SJCRH30 (cell line): ENCODE data around the gene MED27. TPM values are rescaled to one million over a fixed set of nuclear protein-coding genes. Genes with fewer than 3 reads are reported as not detected.
A peak's percentile ranks its signal among the peaks of the same experiment; 100 is the strongest.

Source experiments
- DNase-seq, 2 experiments: peaks; one replicate each; pipeline ENCODE4 v3.0.0-alpha.2; 2015 to 2020
- H3K27ac ChIP-seq: fragments of 250-450 bp; sonication (Bioruptor Pico); 2 replicates; pipeline ENCODE4 v1.5.1; 2020; ENCODE audit warnings: mild to moderate bottlenecking, moderate library complexity
- H3K27me3 ChIP-seq: fragments of 250-450 bp; sonication (Bioruptor Pico); 2 replicates; pipeline ENCODE4 v1.5.1; 2020; ENCODE audit warnings: mild to moderate bottlenecking, moderate library complexity
- H3K36me3 ChIP-seq: fragments of 250-450 bp; sonication (Bioruptor Pico); 2 replicates; pipeline ENCODE4 v1.5.1; 2020; ENCODE audit warnings: mild to moderate bottlenecking, moderate library complexity
- H3K4me1 ChIP-seq: fragments of 250-450 bp; sonication (Bioruptor Pico); 2 replicates; pipeline ENCODE4 v1.5.1; 2020; ENCODE audit warnings: mild to moderate bottlenecking, moderate library complexity
- H3K4me3 ChIP-seq: fragments of 250-450 bp; sonication (Bioruptor Pico); 2 replicates; pipeline ENCODE4 v1.5.1; 2020; ENCODE audit warnings: mild to moderate bottlenecking, moderate library complexity
- H3K9me3 ChIP-seq: fragments of 250-450 bp; sonication (Bioruptor Pico); replicated peaks from 2 replicates; pipeline ENCODE4 v1.5.1; 2020; ENCODE audit warnings: mild to moderate bottlenecking, moderate library complexity
- total RNA-seq: library from RNA; depleted of rRNA; stranded (reverse); fragments of >200 nt; shearing (Covaris generic); gene quantifications from 2 replicates; pipeline ENCODE4 v1.2.3, GENCODE V29; 2014

Gene MED27
- total RNA-seq, 1 experiment from 2014 or later: 50.7 TPM

DNA sequence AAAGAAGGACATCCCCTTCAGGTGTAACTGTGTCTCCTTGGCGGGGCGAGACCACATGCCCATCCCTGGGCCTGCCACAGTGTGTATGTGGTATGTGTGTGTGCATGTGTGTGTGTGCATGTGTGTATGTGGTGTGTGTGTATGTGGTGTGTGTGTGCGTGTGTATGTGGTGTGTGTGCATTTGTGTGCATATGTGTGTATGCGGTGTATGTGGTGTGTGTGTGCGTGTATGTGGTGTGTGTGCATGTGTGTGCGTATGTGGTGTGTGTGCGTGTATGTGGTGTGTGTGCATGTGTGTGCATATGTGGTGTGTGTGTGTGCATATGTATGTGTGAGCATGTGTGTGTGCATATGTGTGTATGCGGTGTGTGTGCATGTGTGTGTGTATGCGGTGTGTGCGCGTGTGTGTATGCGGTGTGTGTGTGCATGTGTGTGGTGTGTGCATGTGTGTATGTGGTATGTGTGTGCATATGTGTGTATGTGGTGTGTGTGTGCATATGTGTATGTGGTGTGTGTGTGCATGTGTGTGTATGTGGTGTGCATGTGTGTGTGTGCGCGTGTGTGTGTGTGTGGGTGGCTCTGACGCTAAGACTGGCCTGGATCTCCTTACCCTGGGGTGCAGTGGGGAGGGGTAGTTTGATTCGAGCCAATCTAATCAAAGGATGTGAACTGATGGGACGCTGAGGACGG, 231.9 kb downstream of the MED27 start:
- Histone ChIP-seq H3K36me3 (no peaks in the 10 kb centered on the region), H3K27ac (no peak overlapping the region), H3K4me1 (peaks cover 14% of the 10 kb centered on the region), H3K9me3 (no peaks in the 10 kb centered on the region), H3K4me3 (no peak overlapping the region), H3K27me3 (no peaks in the 10 kb centered on the region)
- no peak for DNase-seq

DNA sequence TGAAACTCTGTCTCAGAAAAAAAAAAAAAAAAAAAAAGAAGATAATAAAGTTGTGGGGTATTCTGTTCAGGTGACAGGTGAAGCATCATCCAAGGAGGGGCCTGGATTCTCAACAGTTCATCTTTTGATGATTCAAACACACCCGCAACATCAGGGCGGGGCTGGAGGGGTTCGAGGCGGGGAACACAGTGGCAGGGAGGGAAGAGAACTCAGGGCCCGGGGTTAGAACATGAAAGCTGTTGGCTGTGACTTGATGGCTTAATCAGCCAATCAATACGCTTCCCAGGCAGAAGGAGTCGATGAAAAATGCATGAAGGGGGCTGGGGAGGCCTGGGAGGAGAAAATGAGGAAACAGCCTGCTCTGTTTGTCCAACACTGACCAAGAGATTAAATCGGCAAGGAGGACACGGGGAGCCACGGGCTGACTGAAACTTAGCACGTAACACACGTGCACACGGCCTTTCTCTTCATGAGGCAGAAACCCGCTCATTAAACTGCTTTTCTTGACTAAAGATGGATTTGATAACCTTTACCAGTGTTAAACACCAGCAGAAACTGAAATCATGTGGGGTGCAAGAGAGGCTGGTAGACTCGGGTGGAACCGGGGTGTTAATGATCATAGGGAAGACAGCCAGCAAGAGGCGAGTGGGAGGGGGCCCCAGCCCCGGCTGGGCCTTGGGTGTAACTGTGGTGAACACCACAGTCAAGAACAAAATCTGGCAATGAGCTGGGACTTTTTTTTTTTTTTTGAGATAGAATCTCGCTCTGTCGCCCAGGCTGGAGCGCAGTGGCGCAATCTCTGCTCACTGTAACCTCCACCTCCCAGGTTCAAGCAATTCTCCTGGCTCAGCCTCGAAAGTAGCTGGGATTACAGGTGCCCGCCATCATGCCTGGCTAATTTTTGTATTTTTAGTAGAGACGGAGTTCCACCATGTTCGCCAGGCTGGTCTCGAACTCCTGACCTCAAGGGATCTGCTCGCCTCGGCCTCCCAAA, 234.1 kb downstream of the MED27 start:
- no peak for DNase-seq
- H3K27me3 ChIP-seq: no peaks in the 10 kb centered on the region
- peaks cover under 1% of the 10 kb centered on the region; the same call in 1 of the 2 replicates for H3K4me1 ChIP-seq
- no peaks in the 10 kb centered on the region for H3K36me3 ChIP-seq
- no peak overlapping the region for H3K4me3 ChIP-seq
- H3K27ac ChIP-seq: no peak overlapping the region
- no peaks in the 10 kb centered on the region for H3K9me3 ChIP-seq

- Histone ChIP-seq H3K4me3 (no peak overlapping the region), H3K36me3 (no peaks in the 10 kb centered on the region), H3K9me3 (no peaks in the 10 kb centered on the region), H3K27me3 (no peaks in the 10 kb centered on the region), H3K27ac (no peak overlapping the region), H3K4me1 (peaks cover 8% of the 10 kb centered on the region; the same call in 1 of the 2 replicates)
- no peak for DNase-seq
Observed at GRCh38 chr9:131844745-131845118, 234.9 kb downstream of the MED27 start.

DNA sequence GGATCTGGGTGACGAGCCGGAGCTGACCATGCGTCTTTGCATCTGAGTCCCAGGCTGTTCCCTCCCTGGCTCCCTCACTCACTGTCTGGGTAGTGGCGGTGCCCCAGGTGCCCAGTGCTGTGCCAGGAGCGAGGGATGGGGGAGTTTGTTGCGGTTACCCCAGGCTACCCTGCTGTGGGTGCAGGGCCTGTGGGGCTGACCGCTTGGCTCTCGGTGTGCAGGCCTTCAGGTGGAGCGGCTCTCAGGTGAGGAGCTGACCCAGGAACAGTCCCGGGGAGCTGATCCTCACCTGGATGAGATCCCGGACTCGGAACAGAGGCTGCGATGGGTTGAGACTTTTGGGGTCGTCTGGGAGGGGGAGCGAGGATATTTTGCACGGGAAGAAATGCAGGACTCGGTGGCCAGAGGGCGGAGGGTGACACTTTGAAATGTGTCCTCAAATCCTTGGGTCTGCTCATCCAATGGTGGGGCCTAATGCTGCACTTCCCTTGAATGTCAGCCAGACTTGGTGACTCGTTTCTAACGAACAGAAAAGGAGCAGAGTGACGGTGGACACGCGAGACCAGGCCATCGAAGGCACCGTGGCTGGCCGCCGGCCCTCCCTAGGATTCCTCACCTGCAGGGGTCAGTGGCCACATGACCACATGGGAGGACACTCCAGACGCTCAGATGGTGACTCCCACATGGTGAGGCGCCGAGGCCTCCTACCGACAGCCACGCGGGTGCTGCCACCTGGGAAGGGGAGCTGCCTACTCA, 235.5 kb downstream of the MED27 start:
- Histone ChIP-seq H3K36me3 (no peaks in the 10 kb centered on the region), H3K27me3 (no peaks in the 10 kb centered on the region), H3K9me3 (no peaks in the 10 kb centered on the region), H3K27ac (no peak overlapping the region), H3K4me1 (peaks cover 13% of the 10 kb centered on the region), H3K4me3 (no peak overlapping the region)
- no peak for DNase-seq

GRCh38 chr9:131841765-131842318, 237.8 kb downstream of the MED27 start:
- Histone ChIP-seq H3K4me1 (peaks cover 25% of the 10 kb centered on the region), H3K36me3 (no peaks in the 10 kb centered on the region), H3K9me3 (no peaks in the 10 kb centered on the region), H3K4me3 (no peak overlapping the region), H3K27ac (no peak overlapping the region), H3K27me3 (no peaks in the 10 kb centered on the region)
- DNase-seq: no peak

GRCh38 chr9:131840751-131841702, 238.6 kb downstream of the MED27 start:
- Histone ChIP-seq H3K27ac (peak overlapping the region; percentile 98), H3K4me1 (peaks cover 29% of the 10 kb centered on the region), H3K4me3 (no peak overlapping the region), H3K27me3 (no peaks in the 10 kb centered on the region), H3K36me3 (no peaks in the 10 kb centered on the region), H3K9me3 (no peaks in the 10 kb centered on the region)
- DNase-seq: no peak

- Histone ChIP-seq H3K27me3 (no peaks in the 10 kb centered on the region), H3K4me3 (no peak overlapping the region), H3K4me1 (peaks cover 34% of the 10 kb centered on the region), H3K9me3 (no peaks in the 10 kb centered on the region), H3K27ac (peak overlapping the region; percentile 98), H3K36me3 (no peaks in the 10 kb centered on the region)
- no peak for DNase-seq
Observed at GRCh38 chr9:131840220-131840619, 239.4 kb downstream of the MED27 start.

DNA sequence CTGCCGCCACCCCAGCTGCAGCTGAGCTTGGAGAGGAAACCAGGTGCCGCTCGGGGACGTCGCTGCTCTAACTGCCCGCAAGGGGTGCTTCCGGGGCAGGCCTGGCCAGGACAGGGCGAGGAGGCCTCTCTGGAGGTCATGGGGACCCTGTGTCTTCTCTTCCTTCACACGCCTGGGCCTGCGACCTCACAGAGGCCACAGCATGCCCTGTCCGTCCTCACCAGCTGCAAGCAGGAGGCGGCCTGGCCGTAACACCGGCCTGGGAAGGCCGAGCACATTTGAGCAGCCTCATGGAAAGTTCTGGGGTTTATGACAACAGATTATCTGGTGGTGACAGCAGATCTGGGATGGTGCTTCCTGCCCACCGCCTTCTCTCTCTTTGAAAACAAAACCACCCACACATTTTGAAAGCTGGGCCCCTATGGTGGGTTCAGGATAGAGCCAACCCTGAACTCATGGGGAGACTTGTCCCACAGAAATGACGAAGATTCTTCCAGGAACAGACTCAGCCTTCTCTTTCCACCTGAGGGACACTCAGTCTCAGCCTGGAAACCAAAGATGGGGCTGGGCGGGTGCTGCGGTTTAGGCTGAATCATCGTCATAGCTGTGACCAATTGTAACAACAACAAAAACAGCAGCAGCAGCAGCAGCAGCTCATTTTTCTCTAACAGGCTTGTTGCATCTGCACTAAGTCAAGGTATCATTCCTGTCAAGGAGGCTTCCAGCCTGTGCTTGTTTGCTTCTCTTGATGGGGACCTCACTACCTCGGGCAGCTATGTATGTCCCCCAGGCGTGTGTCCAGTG, 240.2 kb downstream of the MED27 start:
- no peaks in the 10 kb centered on the region for H3K9me3 ChIP-seq
- H3K27ac ChIP-seq: peak overlapping the region; percentile 98
- DNase-seq: peak; percentile 95 to 98
- H3K4me3 ChIP-seq: no peak overlapping the region
- peaks cover 38% of the 10 kb centered on the region for H3K4me1 ChIP-seq
- no peaks in the 10 kb centered on the region for H3K36me3 ChIP-seq
- H3K27me3 ChIP-seq: no peaks in the 10 kb centered on the region

- Histone ChIP-seq H3K36me3 (no peaks in the 10 kb centered on the region), H3K27ac (peak overlapping the region; percentile 98), H3K27me3 (no peaks in the 10 kb centered on the region), H3K9me3 (peaks cover 5% of the 10 kb centered on the region), H3K4me1 (peaks cover 42% of the 10 kb centered on the region), H3K4me3 (no peak overlapping the region)
- DNase-seq: peak; percentile 46 to 52
Observed at GRCh38 chr9:131838530-131839280, 241.0 kb downstream of the MED27 start.

GRCh38 chr9:131837836-131838235, 241.8 kb downstream of the MED27 start:
- no peak overlapping the region for H3K27ac ChIP-seq
- DNase-seq: no peak
- no peaks in the 10 kb centered on the region for H3K27me3 ChIP-seq
- H3K4me1 ChIP-seq: peaks cover 42% of the 10 kb centered on the region
- H3K4me3 ChIP-seq: no peak overlapping the region
- H3K36me3 ChIP-seq: no peaks in the 10 kb centered on the region
- peaks cover 10% of the 10 kb centered on the region for H3K9me3 ChIP-seq

DNA sequence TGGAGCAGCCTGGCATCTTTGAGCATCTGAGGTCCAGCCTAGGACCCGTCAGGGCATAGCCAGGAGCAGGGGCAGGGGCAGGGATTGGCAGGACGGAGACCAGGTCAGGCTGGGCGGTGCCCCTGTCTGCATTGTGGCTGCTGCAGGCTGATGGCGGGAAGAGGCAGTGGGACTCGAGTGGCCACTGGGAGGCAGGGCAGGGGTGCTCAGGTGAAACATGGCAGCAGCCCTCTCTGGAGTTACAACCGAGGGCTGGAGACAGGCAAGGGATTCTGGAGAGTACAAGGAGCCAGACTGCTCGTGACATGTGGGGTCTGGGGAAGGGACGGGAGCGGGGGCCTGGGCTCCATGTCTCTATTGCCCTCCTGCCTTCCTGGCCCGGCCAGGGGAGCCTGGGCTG, 242.4 kb downstream of the MED27 start:
- Histone ChIP-seq H3K9me3 (peaks cover 10% of the 10 kb centered on the region), H3K36me3 (no peaks in the 10 kb centered on the region), H3K4me3 (no peak overlapping the region), H3K27ac (no peak overlapping the region), H3K27me3 (no peaks in the 10 kb centered on the region), H3K4me1 (peaks cover 42% of the 10 kb centered on the region)
- DNase-seq: peak; percentile 36 to 42

GRCh38 chr9:131836607-131837315, 242.9 kb downstream of the MED27 start:
- peaks cover 10% of the 10 kb centered on the region for H3K9me3 ChIP-seq
- no peaks in the 10 kb centered on the region for H3K27me3 ChIP-seq
- peaks cover 42% of the 10 kb centered on the region for H3K4me1 ChIP-seq
- no peak overlapping the region for H3K4me3 ChIP-seq
- H3K36me3 ChIP-seq: no peaks in the 10 kb centered on the region
- no peak for DNase-seq
- H3K27ac ChIP-seq: no peak overlapping the region; the same call in 1 of the 2 replicates
